DND-41 (cell line): ENCODE results near the gene RNF149.

Experiments
- ATAC-seq: fragments of 200-7000 bp; cut with Tn5 transposase; 3 replicates; pipeline ENCODE4 v1.9.1; 2021; ENCODE audit warnings: low read depth; ENCODE audit not compliant: insufficient read depth
- DNase-seq: peaks from one replicate; pipeline ENCODE4 v3.0.0-alpha.2; 2020
- H2AFZ ChIP-seq: 2 replicates; pipeline ENCODE4 v1.6.0; 2012; ENCODE audit warnings: low read depth, low read length
- H3K27ac ChIP-seq: 2 replicates; pipeline ENCODE4 v1.5.1; 2012; ENCODE audit warnings: low read length, inconsistent platforms
- H3K27me3 ChIP-seq: fragments of 200-600 bp; sonication (generic); 2 replicates; pipeline ENCODE4 v1.6.0; 2012; ENCODE audit warnings: low read length, mild to moderate bottlenecking, inconsistent platforms; ENCODE audit not compliant: insufficient read depth, poor library complexity
- H3K36me3 ChIP-seq: 2 replicates; pipeline ENCODE4 v1.5.1; 2012; ENCODE audit warnings: low read length, inconsistent platforms; ENCODE audit not compliant: insufficient read depth
- H3K4me1 ChIP-seq: 2 replicates; pipeline ENCODE4 v1.5.1; 2012; ENCODE audit warnings: mild to moderate bottlenecking, low read length; ENCODE audit not compliant: insufficient read depth
- H3K4me2 ChIP-seq: 2 replicates; pipeline ENCODE4 v1.6.0; 2012; ENCODE audit warnings: mild to moderate bottlenecking, moderate library complexity, low read length, inconsistent platforms; ENCODE audit not compliant: insufficient read depth
- H3K4me3 ChIP-seq, 2 experiments: fragments of 200-600 bp in 1 of 2; shearing (Covaris generic) in 1 of 2; 2 replicates each; pipeline ENCODE4 v1.5.1; 2012 to 2016; ENCODE audit warnings: inconsistent platforms in 2 of 2, low read length in 2 of 2, mild to moderate bottlenecking in 2 of 2, low read depth in 1 of 2, moderate library complexity in 1 of 2
- H3K79me2 ChIP-seq: 2 replicates; pipeline ENCODE4 v1.6.0; 2012; ENCODE audit warnings: low read length, inconsistent platforms; ENCODE audit not compliant: insufficient read depth
- H3K9ac ChIP-seq: 2 replicates; pipeline ENCODE4 v1.6.0; 2012; ENCODE audit warnings: low read depth, mild to moderate bottlenecking, inconsistent platforms, low read length, moderate library complexity
- H3K9me3 ChIP-seq: 2 replicates; pipeline ENCODE4 v1.5.1; 2012; ENCODE audit warnings: low read length, moderate library complexity, mild to moderate bottlenecking, inconsistent platforms; ENCODE audit not compliant: insufficient read depth, severe bottlenecking
- H4K20me1 ChIP-seq: 2 replicates; pipeline ENCODE4 v1.6.0; 2012; ENCODE audit warnings: low read length; ENCODE audit not compliant: insufficient read depth
- EZH2 ChIP-seq: IDR thresholded peaks from 3 replicates; pipeline ENCODE4 v1.6.1; 2012; ENCODE audit warnings: borderline replicate concordance, low read depth, mild to moderate bottlenecking, moderate library complexity, low read length, inconsistent platforms; ENCODE audit not compliant: severe bottlenecking
- TF ChIP-seq, protein P1 (sequence below): IDR thresholded peaks from 2 replicates; pipeline ENCODE4 v1.5.1; 2012; ENCODE audit warnings: borderline replicate concordance, low read length, moderate library complexity, mild to moderate bottlenecking; ENCODE audit not compliant: poor library complexity, severe bottlenecking; ENCODE audit errors: extremely low read depth

Gene RNF149

DNA sequence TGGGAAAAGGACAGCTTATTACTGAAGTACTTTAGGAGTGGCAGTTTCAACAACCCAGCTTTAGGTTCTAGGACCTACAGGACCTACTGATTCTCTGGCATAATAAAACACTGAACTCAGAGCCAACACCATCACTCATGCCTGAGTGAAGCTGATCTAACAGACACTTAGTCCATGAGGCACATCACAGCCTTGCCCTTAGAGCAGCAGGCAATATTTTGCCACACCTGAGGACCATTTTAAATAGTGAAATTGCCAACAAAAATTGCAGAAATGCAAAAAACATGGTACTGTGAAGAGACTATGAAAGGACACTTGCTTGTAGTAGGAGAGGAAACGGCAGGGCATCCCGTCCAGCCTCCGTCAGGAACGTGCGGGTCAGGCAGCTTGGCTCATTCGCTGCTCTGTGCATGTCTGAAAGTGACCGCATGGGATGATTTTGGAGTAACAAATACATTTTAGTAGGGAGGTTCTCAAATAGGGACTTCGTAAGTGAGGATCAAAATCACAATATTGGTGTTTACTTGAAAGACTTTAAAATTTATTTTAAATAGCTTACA is 37.7 kb downstream of the RNF149 start:
- Histone ChIP-seq H3K4me2 (no peak overlapping the region), H3K4me3 (no peak overlapping the region), H3K9ac (no peak overlapping the region), H3K4me1 (no peaks in the 10 kb centered on the region), H3K36me3 (peaks cover 84% of the 10 kb centered on the region), H3K79me2 (0 out of 2 replicates have a peak, but pooled peaks cover 6% of the 10 kb centered on the region), H3K27me3 (no peaks in the 10 kb centered on the region), H3K27ac (no peak overlapping the region), H2AFZ (no peak overlapping the region), H4K20me1 (peaks cover 5% of the 10 kb centered on the region; the same call in 1 of the 2 replicates), H3K9me3 (no peaks in the 10 kb centered on the region)
- ATAC-seq: no peak
- TF ChIP-seq EZH2: no peak
- TF ChIP-seq, protein P1, sequence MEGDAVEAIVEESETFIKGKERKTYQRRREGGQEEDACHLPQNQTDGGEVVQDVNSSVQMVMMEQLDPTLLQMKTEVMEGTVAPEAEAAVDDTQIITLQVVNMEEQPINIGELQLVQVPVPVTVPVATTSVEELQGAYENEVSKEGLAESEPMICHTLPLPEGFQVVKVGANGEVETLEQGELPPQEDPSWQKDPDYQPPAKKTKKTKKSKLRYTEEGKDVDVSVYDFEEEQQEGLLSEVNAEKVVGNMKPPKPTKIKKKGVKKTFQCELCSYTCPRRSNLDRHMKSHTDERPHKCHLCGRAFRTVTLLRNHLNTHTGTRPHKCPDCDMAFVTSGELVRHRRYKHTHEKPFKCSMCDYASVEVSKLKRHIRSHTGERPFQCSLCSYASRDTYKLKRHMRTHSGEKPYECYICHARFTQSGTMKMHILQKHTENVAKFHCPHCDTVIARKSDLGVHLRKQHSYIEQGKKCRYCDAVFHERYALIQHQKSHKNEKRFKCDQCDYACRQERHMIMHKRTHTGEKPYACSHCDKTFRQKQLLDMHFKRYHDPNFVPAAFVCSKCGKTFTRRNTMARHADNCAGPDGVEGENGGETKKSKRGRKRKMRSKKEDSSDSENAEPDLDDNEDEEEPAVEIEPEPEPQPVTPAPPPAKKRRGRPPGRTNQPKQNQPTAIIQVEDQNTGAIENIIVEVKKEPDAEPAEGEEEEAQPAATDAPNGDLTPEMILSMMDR: no peak
- DNase-seq: no peak

DNA sequence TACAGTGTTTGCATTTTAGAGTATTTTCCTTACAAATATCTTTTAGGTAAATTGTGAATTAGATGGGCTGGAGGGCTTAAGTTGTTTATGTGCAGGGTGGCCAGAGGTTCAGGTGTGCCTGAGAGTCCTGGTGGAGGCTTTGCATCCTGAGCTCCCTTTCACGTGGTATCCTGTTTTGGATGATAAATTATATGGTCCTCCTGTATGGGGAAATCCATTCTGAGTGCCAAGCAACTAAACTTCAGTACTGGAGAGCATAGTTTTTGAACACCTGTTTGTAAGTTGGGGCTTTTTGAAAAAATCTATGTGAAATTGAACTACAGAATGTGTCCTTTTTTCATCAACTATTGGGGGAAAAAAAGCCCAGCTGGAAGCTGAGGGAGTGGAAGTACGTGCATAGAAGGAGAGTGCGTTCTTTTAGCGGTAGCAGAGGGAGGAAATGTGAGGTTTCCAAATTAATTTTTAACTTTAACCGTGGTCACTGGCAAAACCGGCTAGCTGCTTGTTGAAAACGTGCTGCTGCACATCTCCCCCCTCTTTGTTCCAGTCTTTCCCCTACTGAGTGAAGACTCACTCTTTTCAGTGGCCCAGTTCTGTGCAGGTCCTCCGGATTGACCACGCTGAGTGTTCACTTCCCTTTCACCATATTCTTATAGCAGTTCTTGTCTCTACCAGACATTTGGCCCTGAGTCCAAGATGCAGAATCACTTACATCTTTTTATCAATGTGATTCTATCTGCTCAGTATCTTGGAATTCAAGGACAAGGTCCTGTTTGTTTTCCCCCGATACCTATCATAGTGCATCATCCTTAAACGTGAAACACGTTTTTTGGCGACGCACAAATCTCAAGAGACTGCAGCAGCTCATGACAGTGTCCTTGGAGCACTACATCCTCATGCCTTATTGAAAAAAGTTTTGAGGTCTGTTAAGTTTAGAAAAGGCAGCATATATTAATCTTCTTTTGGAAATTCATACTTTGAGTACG is 40.5 kb downstream of the RNF149 start:
- no peak overlapping the region for H2AFZ ChIP-seq
- H3K27ac ChIP-seq: no peak overlapping the region; the same call in 1 of the 2 replicates
- DNase-seq (no peak), ATAC-seq (no peak)
- H4K20me1 ChIP-seq: peaks cover 11% of the 10 kb centered on the region; the same call in 1 of the 2 replicates
- no peaks in the 10 kb centered on the region for H3K27me3 ChIP-seq
- H3K4me1 ChIP-seq: no peaks in the 10 kb centered on the region
- 0 out of 2 replicates have a peak, but pooled peaks cover 6% of the 10 kb centered on the region for H3K79me2 ChIP-seq
- H3K9me3 ChIP-seq: no peaks in the 10 kb centered on the region
- H3K9ac ChIP-seq: no peak overlapping the region
- no peak for TF ChIP-seq EZH2
- TF ChIP-seq, protein P1: no peak
- no peak overlapping the region for H3K4me2 ChIP-seq
- no peak overlapping the region for H3K4me3 ChIP-seq
- H3K36me3 ChIP-seq: peaks cover 94% of the 10 kb centered on the region

DNA sequence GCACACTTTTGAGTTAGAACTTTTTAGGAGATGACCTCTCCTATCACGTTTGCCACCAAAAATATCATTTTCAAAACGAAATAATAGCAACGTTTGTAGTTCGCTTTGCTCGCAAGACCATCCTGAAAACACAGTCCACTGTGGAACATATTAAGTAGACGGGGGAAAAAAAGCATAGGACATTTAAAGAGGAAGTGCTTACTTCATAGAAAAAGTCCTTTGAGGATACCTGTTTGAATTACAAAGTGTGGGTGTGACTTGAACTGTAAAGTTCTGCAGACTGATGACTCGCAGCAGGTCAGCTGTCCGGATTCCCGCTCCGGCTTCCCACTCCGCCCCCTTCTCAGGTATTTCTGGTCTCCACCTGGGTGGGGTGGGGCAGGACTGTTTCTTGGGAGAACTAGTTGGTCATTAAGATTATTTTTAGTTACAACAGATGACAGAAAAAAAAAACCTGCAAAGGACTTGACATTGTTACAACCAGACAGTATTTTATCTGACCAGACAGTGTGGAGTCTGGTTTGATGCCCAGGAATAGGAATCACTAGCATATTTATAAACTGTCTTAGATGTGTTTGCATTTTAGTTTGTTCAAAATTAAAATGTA is 42.5 kb downstream of the RNF149 start:
- H3K36me3 ChIP-seq: peaks cover 93% of the 10 kb centered on the region
- DNase-seq: no peak

More for the DNA sequence above, 42.5 kb downstream of the RNF149 start:
- Histone ChIP-seq H3K79me2 (peaks cover 15% of the 10 kb centered on the region), H3K9me3 (no peaks in the 10 kb centered on the region), H3K27me3 (no peaks in the 10 kb centered on the region), H2AFZ (no peak overlapping the region), H4K20me1 (peaks cover 14% of the 10 kb centered on the region; the same call in 1 of the 2 replicates), H3K4me3 (no peak overlapping the region), H3K9ac (no peak overlapping the region), H3K27ac (no peak overlapping the region), H3K4me2 (no peak overlapping the region), H3K4me1 (no peaks in the 10 kb centered on the region)
- TF ChIP-seq EZH2: no peak
- TF ChIP-seq, protein P1: no peak
- ATAC-seq: no peak
